VCaP (cell line): Measurements from ENCODE around the gene MT1G.

Experiments
- H3K27ac ChIP-seq: fragments of 450-650 bp; 2 replicates; pipeline ENCODE4 v1.5.1; 2017
- TF ChIP-seq, protein P1 (sequence below): fragments of 450-650 bp; conservative IDR thresholded peaks from 2 replicates; pipeline ENCODE4 v1.5.1; 2017; ENCODE audit warnings: mild to moderate bottlenecking, moderate library complexity

The MT1G gene

DNA sequence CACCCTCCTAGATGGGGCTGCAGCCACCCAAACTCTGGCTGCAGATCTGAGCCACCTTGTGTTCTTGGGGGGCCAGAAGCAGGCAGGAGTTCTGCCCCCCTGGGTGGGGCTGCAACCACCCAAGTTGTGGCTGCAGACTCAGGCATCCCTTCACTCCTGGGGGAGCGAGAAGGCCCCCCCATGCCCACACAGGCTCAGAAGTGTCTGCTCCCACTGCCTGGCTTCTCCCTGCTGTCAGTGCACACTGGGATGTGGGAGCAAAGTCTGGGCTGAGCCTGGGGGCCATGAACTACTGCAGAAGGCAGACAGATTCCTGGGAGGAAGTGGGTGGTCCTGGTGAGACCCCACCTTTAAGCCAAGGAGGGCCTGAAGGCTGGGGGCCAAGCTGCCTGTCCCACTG, 27.4 kb upstream of the MT1G start:
- TF ChIP-seq, protein P1, sequence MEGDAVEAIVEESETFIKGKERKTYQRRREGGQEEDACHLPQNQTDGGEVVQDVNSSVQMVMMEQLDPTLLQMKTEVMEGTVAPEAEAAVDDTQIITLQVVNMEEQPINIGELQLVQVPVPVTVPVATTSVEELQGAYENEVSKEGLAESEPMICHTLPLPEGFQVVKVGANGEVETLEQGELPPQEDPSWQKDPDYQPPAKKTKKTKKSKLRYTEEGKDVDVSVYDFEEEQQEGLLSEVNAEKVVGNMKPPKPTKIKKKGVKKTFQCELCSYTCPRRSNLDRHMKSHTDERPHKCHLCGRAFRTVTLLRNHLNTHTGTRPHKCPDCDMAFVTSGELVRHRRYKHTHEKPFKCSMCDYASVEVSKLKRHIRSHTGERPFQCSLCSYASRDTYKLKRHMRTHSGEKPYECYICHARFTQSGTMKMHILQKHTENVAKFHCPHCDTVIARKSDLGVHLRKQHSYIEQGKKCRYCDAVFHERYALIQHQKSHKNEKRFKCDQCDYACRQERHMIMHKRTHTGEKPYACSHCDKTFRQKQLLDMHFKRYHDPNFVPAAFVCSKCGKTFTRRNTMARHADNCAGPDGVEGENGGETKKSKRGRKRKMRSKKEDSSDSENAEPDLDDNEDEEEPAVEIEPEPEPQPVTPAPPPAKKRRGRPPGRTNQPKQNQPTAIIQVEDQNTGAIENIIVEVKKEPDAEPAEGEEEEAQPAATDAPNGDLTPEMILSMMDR: no peak

GRCh38 chr16:56691885-56692284, 24.0 kb upstream of the MT1G start:
- no peak overlapping the region for H3K27ac ChIP-seq
- TF ChIP-seq, protein P1: no peak

More for the DNA sequence above, 27.4 kb upstream of the MT1G start:
- no peak overlapping the region for H3K27ac ChIP-seq

- TF ChIP-seq, protein P1: no peak
Observed at GRCh38 chr16:56690420-56691122, 22.7 kb upstream of the MT1G start.

DNA sequence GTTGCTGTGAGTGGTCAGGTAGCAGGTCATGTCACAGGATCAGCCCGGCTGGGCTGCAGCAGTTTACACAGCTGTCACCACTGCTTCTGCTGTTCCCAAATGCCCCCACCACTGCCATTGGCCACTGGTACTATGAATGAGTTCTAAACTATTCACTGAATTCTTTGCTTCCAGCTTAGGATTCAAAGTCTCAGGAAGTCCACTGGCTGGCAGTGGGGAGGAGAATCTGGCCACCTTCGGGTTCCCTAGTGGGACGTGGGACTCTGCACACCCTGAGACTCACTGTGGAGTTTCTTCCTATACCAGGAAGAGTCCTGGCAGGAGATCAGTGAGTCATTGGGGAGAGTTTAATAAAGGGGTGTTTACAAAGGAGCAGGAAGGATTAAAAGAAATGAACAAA, 21.3 kb upstream of the MT1G start:
- TF ChIP-seq, protein P1: no peak
- H3K27ac ChIP-seq: no peak overlapping the region

More at GRCh38 chr16:56690420-56691122, 22.7 kb upstream of the MT1G start:
- H3K27ac ChIP-seq: no peak overlapping the region

DNA sequence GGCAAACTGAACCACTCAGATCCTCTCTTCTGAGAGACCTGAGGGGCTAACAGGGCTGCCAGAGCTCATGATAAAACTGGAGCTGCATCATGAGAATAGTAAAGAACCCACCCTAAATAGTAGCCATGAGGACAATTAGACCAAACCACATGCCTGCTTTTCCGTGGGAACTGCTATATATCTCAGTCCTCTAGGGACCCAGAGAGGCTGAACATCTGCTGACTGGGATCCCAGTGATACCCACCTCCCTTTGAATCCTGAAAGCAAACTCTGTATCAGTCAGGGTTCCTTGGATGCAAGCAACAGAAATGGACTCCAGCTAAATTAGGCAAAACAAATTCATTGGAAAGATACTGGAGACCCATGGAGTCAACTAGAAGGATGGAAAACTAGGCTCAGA, 20.9 kb upstream of the MT1G start:
- no peak overlapping the region for H3K27ac ChIP-seq
- TF ChIP-seq, protein P1: no peak

GRCh38 chr16:56686758-56687157, 18.9 kb upstream of the MT1G start:
- H3K27ac ChIP-seq: no peak overlapping the region
- TF ChIP-seq, protein P1: no peak

DNA sequence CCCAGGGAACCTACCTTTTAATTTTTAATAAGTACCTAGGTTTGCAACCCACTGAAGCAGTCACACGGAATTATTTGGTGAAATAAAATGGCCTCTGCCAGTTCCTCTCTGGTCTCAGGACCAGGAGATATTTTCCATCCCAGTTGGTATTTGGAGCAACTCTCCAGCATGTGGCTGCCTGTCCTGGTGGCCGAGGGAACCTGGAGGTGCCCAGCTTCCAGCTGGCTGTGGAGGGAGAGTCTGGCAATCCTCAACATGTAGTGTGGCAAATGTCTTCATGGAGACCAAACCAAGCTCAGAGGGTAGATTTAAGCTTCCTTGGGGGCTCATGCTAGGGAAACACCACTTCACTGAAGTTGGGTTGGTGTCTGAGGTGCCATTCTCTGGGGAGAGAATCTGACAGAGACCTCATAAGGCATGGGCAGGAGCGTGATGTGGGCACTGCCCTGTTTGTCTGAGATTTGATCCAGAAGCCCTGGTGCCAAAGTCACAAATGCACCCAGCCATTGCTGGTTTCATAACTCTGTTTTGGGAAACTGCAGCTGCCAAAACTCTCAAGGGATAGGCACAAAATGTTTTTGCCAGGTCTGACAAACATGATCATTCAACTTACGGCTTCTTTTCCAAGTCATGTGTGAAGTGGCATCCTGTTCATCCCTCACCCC, 17.2 kb upstream of the MT1G start:
- TF ChIP-seq, protein P1: no peak
- H3K27ac ChIP-seq: no peak overlapping the region
